Adrenal gland (tissue), 12 donors: Measurements from ENCODE around the gene IMPDH1. TPM values are rescaled to one million over a fixed set of nuclear protein-coding genes. Genes with fewer than 3 reads are reported as not detected.

Source experiments
- DNase-seq, 7 donors: peaks; one replicate each; pipeline ENCODE4 v3.0.0-alpha.2; 2019 to 2020
- H3K27ac ChIP-seq, 5 donors: fragments of 200-600 bp; sonication (generic) in 4 of 5; 1 replicate in 3 of 5; 2 replicates in 2 of 5; pipeline versions ENCODE4 v1.5.1 to v1.8.0; 2016 to 2020; ENCODE audit warnings: mild to moderate bottlenecking in 1 of 5
- H3K27me3 ChIP-seq: fragments of 200-600 bp; 2 replicates; pipeline ENCODE4 v1.8.0; 2021
- H3K36me3 ChIP-seq, 2 donors: fragments of 200-600 bp; replicated peaks in 1 of 2; 1 replicate in 1 of 2; 2 replicates in 1 of 2; pipeline versions ENCODE4 v1.5.1 to v1.8.0; 2018 to 2022
- H3K4me1 ChIP-seq, 2 donors: fragments of 200-600 bp; replicated peaks in 1 of 2; 1 replicate in 1 of 2; 2 replicates in 1 of 2; pipeline versions ENCODE4 v1.5.1 to v1.8.0; 2018 to 2021
- H3K4me3 ChIP-seq, 4 donors: fragments of 200-600 bp; sonication (generic) in 3 of 4; one replicate each; pipeline ENCODE4 v1.5.1; 2016 to 2018
- H3K9me3 ChIP-seq, 3 donors: fragments of 200-600 bp; sonication (generic) in 1 of 3; replicated peaks in 1 of 3; 1 replicate in 2 of 3; 2 replicates in 1 of 3; pipeline versions ENCODE4 v1.5.1 to v1.8.0; 2016 to 2021
- CTCF ChIP-seq, 6 experiments: fragments of 450-650 bp in 4 of 6; fragments of 200-600 bp in 2 of 6; sonication (generic) in 1 of 6; IDR thresholded peaks; 1 replicate in 5 of 6; 2 replicates in 1 of 6; pipeline versions ENCODE4 v1.5.1 to v1.8.0; 2016 to 2021; ENCODE audit warnings: antibody characterized with exemption in 6 of 6, mild to moderate bottlenecking in 2 of 6, moderate library complexity in 1 of 6
- POLR2A ChIP-seq, 2 donors: fragments of 450-650 bp; IDR thresholded peaks; one replicate each; pipeline ENCODE4 v1.6.1; 2017; ENCODE audit warnings: antibody characterized with exemption in 2 of 2, mild to moderate bottlenecking in 2 of 2, moderate library complexity in 1 of 2
- WGBS, 4 donors: extraction: QIAGEN DNeasy Blood & Tissue Kit in 2 of 4; methylation state at CpG; one replicate each; pipeline versions ENCODE4 v1.1.5 to v1.1.7; 2013 to 2017; 5-methylcytosine and 5-hydroxymethylcytosine counted together
- intact Hi-C, 2 donors: fragments of 100-400 bp; cut with DNase I; formaldehyde crosslinking; loops; one replicate each; pipeline versions ENCODE4 v1.14.1 to v1.15.0; 2022 to 2023
- polyA plus RNA-seq, 3 donors: library from polyadenylated mRNA; stranded (reverse); fragments of 200-250 nt in 2 of 3; fragments of 350-450 nt in 1 of 3; fragmentation: Illumina TruSeq in 1 of 3; extraction: RNeasy Lipid Tissue Mini Kit (QIAGEN cat#74804) in 1 of 3; gene quantifications; one replicate each; pipeline ENCODE4 v1.2.3, GENCODE V29; 2013 to 2014
- total RNA-seq, 9 donors: library from RNA; depleted of rRNA in 4 of 9; stranded (reverse); fragments of >200 nt in 4 of 9; fragments of 120-200 nt in 1 of 9; fragmentation: NEBNext Ultra II Directional in 1 of 9; extraction: Animal tissue kit (Norgen Biotek cat#: 25700) in 1 of 9; gene quantifications; one replicate each; pipeline versions ENCODE4 v1.1.0 to v1.2.4, GENCODE V29; 2013 to 2023
- donor health status: healthy with polysubstance abuse.
- donor health status: Bipolar disorder and iron deficiency.
- donor health status: DM: yes; HTN: yes; CAD: no.
- donor health status: DM: no; HTN: no; CAD: no.
- donor health status: DM: no; HTN: no; CAD: no.
- donor health status: DM: yes; HTN: yes; CAD: no.

IMPDH1 gene
- total and polyA plus RNA-seq, 12 donors = 11.8 to 52.4 (median 32.4) TPM

GRCh38 chr7:128359336-128359735, 50.4 kb downstream of the IMPDH1 start:
- TF ChIP-seq POLR2A (IDR thresholded peaks at IDR 0.05) (no peak), CTCF (IDR thresholded peaks at IDR 0.05) (no peak)
- Histone ChIP-seq H3K27me3 (peaks cover 14% of the 10 kb centered on the region), H3K4me1 (peaks cover 4 to 7% of the 10 kb centered on the region in 2 donors), H3K27ac (no peak overlapping the region), H3K9me3 (no peaks in the 10 kb centered on the region), H3K4me3 (no peak overlapping the region), H3K36me3 (no peaks in the 10 kb centered on the region)
- intact Hi-C loops = no loop called here
- no peak for DNase-seq
- WGBS, 4 donors = 83 to 96% (median 90%) methylated on average over 5 to 12 of the region's 12 CpGs

DNA sequence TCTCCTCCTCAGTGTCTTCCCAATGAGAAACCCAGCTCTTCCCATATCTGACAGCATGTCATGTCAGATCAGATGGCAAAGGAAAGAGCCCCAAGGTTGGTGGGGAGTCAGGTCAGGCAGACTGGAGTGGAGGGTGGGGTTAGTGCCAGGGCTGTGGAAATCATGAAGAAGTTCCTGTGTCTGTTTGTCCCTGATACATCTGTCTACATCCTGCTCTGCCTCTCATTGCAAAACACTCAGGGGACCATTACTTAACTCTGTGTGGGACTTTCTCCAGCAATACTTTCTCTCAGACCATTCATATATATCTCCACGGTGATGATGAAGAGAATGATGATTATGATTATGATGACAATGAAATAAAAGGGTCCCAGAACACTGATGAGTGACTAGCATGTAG, 51.5 kb downstream of the IMPDH1 start:
- TF ChIP-seq POLR2A (IDR thresholded peaks at IDR 0.05) = no peak
- no peak for TF ChIP-seq CTCF (IDR thresholded peaks at IDR 0.05)
- no peak overlapping the region for H3K27ac ChIP-seq
- WGBS, 4 donors = 72 to 86% (median 79%) methylated on average over 1 of the region's 1 CpG
- H3K36me3 ChIP-seq = no peaks in the 10 kb centered on the region
- peaks cover 7% of the 10 kb centered on the region for H3K27me3 ChIP-seq
- intact Hi-C loops = no loop called here
- no peak overlapping the region for H3K4me3 ChIP-seq
- DNase-seq = no peak
- H3K9me3 ChIP-seq = no peaks in the 10 kb centered on the region
- peaks cover 4 to 7% of the 10 kb centered on the region in 2 donors for H3K4me1 ChIP-seq

DNA sequence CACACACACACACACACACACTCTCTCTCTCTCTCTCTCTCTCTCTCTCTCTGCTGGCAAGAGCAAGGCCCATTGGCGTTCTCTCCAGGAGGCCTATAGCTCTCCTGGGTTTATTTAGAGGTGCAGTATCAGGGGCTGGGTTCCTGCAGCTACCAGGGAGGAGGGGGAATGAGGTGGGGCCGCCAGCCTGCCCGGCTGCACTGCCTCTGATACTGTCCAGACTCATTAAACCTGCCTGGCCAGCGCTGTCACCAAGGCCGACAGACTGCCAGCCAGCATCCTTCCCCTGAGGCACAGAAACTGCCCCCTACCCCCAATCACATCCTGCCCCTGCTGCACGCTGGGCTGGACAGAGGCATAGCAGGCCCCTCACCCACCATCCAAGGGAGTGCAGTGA, 52.6 kb downstream of the IMPDH1 start:
- intact Hi-C loops = no loop called here
- H3K4me3 ChIP-seq = no peak overlapping the region
- no peak for DNase-seq
- H3K36me3 ChIP-seq = no peaks in the 10 kb centered on the region
- peaks cover 7% of the 10 kb centered on the region in 2 donors for H3K4me1 ChIP-seq
- peaks cover 3% of the 10 kb centered on the region for H3K27me3 ChIP-seq
- H3K9me3 ChIP-seq = no peaks in the 10 kb centered on the region
- 77 to 100% (median 81%) methylated on average over 1 to 6 of the region's 6 CpGs for WGBS, 4 donors
- H3K27ac ChIP-seq = no peak overlapping the region
- TF ChIP-seq POLR2A (IDR thresholded peaks at IDR 0.05) (no peak), CTCF (IDR thresholded peaks at IDR 0.05) (no peak)

GRCh38 chr7:128356546-128357216, 53.1 kb downstream of the IMPDH1 start:
- Histone ChIP-seq H3K4me3 (no peak overlapping the region), H3K4me1 (peaks cover 4 to 7% of the 10 kb centered on the region in 2 donors), H3K27ac (no peak overlapping the region), H3K27me3 (peaks cover 5% of the 10 kb centered on the region), H3K9me3 (no peaks in the 10 kb centered on the region), H3K36me3 (no peaks in the 10 kb centered on the region)
- 88 to 94% (median 88%) methylated on average over 2 of the region's 2 CpGs for WGBS, 4 donors
- TF ChIP-seq CTCF (IDR thresholded peaks at IDR 0.05) (no peak), POLR2A (IDR thresholded peaks at IDR 0.05) (no peak)
- intact Hi-C loops = no loop called here
- DNase-seq = no peak
